PC-9 (cell line): ENCODE measurements around the gene PPP2R2B. TPM values are rescaled to one million over a fixed set of nuclear protein-coding genes. Genes with fewer than 3 reads are reported as not detected.

Source experiments
- BruUV-seq: library from RNA; stranded (reverse); fragments of 400-500 nt; replicated peaks from 2 replicates; lab custom pipeline; 2021; lab: Mats Ljungman, UMichigan
- CTCF ChIA-PET: fragments of 300-600 bp; sonication (Branson Sonifier 250); formaldehyde crosslinking; loops from one replicate; lab custom pipeline; 2022; ENCODE audit warnings: antibody characterized with exemption; lab: Charles Lee
- POLR2A ChIA-PET: fragments of 300-600 bp; sonication (Branson Sonifier 250); formaldehyde crosslinking; loops from one replicate; lab custom pipeline; 2022; ENCODE audit warnings: antibody characterized with exemption; ENCODE audit not compliant: unreplicated experiment; lab: Charles Lee
- DNase-seq, 2 experiments: peaks; one replicate each; pipeline versions ENCODE4 v3.0.0 to v3.0.0-alpha.2; 2015 to 2022; ENCODE audit warnings: mixed read lengths in 1 of 2
- H2AFZ ChIP-seq: fragments of 200-600 bp; sonication (generic); 2 replicates; pipeline ENCODE4 v1.8.1; 2017; ENCODE audit warnings: antibody characterized with exemption
- H3F3A ChIP-seq: fragments of 200-600 bp; sonication (generic); 2 replicates; pipeline ENCODE4 v1.8.1; 2017; ENCODE audit warnings: antibody characterized with exemption, mild to moderate bottlenecking, low read depth; ENCODE audit not compliant: insufficient read depth
- H3K27ac ChIP-seq: fragments of 200-600 bp; sonication (generic); 2 replicates; pipeline ENCODE4 v1.6.1; 2016; ENCODE audit warnings: mixed run types
- H3K27me3 ChIP-seq: fragments of 200-600 bp; sonication (generic); 2 replicates; pipeline ENCODE4 v1.6.1; 2016; ENCODE audit warnings: low read depth, mixed run types; ENCODE audit not compliant: insufficient read depth
- H3K36me3 ChIP-seq: fragments of 200-600 bp; sonication (generic); 2 replicates; pipeline ENCODE4 v1.6.1; 2016; ENCODE audit warnings: low read depth, mixed run types
- H3K4me1 ChIP-seq: fragments of 200-600 bp; sonication (generic); replicated peaks from 2 replicates; pipeline ENCODE4 v1.6.1; 2016; ENCODE audit warnings: mixed run types; ENCODE audit not compliant: insufficient read depth
- H3K4me2 ChIP-seq: fragments of 200-600 bp; sonication (generic); 2 replicates; pipeline ENCODE4 v1.6.1; 2017; ENCODE audit warnings: mixed run types
- H3K4me3 ChIP-seq: fragments of 200-600 bp; sonication (generic); 2 replicates; pipeline ENCODE4 v1.6.1; 2016; ENCODE audit warnings: mixed run types
- H3K79me2 ChIP-seq: fragments of 200-600 bp; sonication (generic); 2 replicates; pipeline ENCODE4 v1.6.1; 2017; ENCODE audit warnings: low read depth, mixed run types
- H3K9me2 ChIP-seq: fragments of 200-600 bp; sonication (generic); 2 replicates; pipeline ENCODE4 v1.8.1; 2017; ENCODE audit warnings: mild to moderate bottlenecking; ENCODE audit not compliant: insufficient read depth
- H3K9me3 ChIP-seq: fragments of 200-600 bp; sonication (generic); 2 replicates; pipeline ENCODE4 v1.8.1; 2016; ENCODE audit warnings: low read depth; ENCODE audit not compliant: insufficient read depth
- H4K20me1 ChIP-seq: fragments of 200-600 bp; sonication (generic); 2 replicates; pipeline ENCODE4 v1.8.1; 2017; ENCODE audit not compliant: insufficient read depth
- EZH2 ChIP-seq: fragments of 200-600 bp; sonication (generic); IDR thresholded peaks from 2 replicates; pipeline ENCODE4 v1.8.0; 2017; ENCODE audit warnings: antibody characterized with exemption, low read depth
- intact Hi-C: fragments of 100-400 bp; cut with micrococcal nuclease; formaldehyde crosslinking; loops from one replicate; pipeline ENCODE4 v1.10.0; 2022; ENCODE audit not compliant: unreplicated experiment
- total RNA-seq: library from RNA; stranded (reverse); gene quantifications from 2 replicates; pipeline ENCODE4 v1.2.3, GENCODE V29; 2021
- TF ChIP-seq, protein P1 (sequence below): fragments of 200-600 bp; sonication (generic); conservative IDR thresholded peaks from 2 replicates; pipeline ENCODE4 v1.6.1; 2017; ENCODE audit warnings: mixed run types, antibody characterized with exemption, mild to moderate bottlenecking, moderate library complexity

PPP2R2B gene
- total RNA-seq, 1 experiment from 2014 or later, result not detected

DNA sequence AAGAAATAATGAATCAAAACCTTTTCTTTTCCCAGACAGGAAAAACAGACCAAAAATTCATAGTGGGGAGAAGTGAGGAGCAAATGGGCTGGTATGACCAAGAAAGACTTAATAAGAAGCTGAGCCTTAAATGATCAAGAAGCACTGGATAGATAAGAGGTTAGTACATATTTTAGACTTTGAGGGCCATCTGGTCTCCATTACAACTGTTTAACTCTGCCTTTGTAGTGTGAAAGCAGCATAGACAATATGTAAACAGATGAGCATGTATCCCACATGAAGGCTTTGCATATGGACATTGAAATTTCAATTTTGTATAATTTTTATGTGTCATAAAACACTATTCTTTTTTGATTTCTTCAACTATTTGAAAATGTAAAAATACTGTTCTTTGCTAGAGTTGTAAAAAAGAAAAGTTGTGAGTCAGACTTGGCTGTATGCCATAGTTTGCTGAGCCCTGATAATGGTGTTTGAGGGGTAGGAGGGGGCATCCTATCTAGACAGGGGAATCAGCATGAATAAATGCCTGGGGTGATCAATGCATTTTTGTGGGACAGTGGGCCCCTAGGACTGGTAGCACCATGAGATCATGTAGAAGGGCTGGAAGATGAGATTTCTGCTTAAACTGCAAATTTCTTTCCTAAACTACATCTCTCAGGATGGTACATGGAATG lies 270.8 kb downstream of the PPP2R2B start:
- Histone ChIP-seq H3K9me3 (no peaks in the 10 kb centered on the region), H3K9me2 (no peaks in the 10 kb centered on the region), H3K27ac (no peak overlapping the region), H3F3A (no peaks in the 10 kb centered on the region), H4K20me1 (no peaks in the 10 kb centered on the region), H3K36me3 (no peaks in the 10 kb centered on the region), H2AFZ (no peak overlapping the region), H3K4me2 (no peak overlapping the region), H3K27me3 (peaks cover 17% of the 10 kb centered on the region), H3K4me3 (no peak overlapping the region), H3K79me2 (no peaks in the 10 kb centered on the region), H3K4me1 (no peaks in the 10 kb centered on the region)
- intact Hi-C loops, result no loop called here
- CTCF ChIA-PET, result no interaction called here
- POLR2A ChIA-PET, result no interaction called here
- BruUV-seq, result no TSS peak
- no peak for TF ChIP-seq EZH2
- TF ChIP-seq, protein P1, sequence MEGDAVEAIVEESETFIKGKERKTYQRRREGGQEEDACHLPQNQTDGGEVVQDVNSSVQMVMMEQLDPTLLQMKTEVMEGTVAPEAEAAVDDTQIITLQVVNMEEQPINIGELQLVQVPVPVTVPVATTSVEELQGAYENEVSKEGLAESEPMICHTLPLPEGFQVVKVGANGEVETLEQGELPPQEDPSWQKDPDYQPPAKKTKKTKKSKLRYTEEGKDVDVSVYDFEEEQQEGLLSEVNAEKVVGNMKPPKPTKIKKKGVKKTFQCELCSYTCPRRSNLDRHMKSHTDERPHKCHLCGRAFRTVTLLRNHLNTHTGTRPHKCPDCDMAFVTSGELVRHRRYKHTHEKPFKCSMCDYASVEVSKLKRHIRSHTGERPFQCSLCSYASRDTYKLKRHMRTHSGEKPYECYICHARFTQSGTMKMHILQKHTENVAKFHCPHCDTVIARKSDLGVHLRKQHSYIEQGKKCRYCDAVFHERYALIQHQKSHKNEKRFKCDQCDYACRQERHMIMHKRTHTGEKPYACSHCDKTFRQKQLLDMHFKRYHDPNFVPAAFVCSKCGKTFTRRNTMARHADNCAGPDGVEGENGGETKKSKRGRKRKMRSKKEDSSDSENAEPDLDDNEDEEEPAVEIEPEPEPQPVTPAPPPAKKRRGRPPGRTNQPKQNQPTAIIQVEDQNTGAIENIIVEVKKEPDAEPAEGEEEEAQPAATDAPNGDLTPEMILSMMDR, result no peak
- DNase-seq, result no peak

DNA sequence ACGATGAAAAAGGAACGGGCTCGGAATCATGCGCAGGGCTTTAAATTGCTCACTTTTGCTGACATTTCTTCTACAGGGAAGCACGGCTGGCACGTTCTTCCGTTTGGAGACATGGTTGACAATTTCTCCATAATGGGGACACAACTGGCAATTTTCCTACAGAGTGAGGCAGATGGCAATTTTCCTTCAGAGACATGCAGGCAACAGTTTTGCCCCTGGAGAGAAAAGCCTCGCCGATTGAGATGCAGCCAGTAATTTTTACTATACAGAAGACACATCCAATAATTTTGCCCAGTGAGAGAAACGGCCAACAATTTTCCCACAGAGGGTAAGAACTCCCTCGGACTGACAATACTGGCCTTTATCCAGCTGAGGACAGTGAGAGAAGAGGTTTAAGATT lies 271.7 kb downstream of the PPP2R2B start:
- ChIA-PET POLR2A (no interaction called here), CTCF (no interaction called here)
- intact Hi-C loops, result no loop called here
- H3K4me1 ChIP-seq, result no peaks in the 10 kb centered on the region
- H4K20me1 ChIP-seq, result no peaks in the 10 kb centered on the region
- no peaks in the 10 kb centered on the region for H3F3A ChIP-seq
- H3K4me3 ChIP-seq, result no peak overlapping the region
- no peak for DNase-seq
- H3K27me3 ChIP-seq, result peaks cover 18% of the 10 kb centered on the region
- no TSS peak for BruUV-seq
- no peaks in the 10 kb centered on the region for H3K36me3 ChIP-seq
- no peaks in the 10 kb centered on the region for H3K9me3 ChIP-seq
- H3K4me2 ChIP-seq, result no peak overlapping the region
- no peak overlapping the region for H3K27ac ChIP-seq
- no peak overlapping the region for H2AFZ ChIP-seq
- no peaks in the 10 kb centered on the region for H3K9me2 ChIP-seq
- H3K79me2 ChIP-seq, result no peaks in the 10 kb centered on the region
- TF ChIP-seq EZH2, result no peak
- TF ChIP-seq, protein P1, result no peak

DNA sequence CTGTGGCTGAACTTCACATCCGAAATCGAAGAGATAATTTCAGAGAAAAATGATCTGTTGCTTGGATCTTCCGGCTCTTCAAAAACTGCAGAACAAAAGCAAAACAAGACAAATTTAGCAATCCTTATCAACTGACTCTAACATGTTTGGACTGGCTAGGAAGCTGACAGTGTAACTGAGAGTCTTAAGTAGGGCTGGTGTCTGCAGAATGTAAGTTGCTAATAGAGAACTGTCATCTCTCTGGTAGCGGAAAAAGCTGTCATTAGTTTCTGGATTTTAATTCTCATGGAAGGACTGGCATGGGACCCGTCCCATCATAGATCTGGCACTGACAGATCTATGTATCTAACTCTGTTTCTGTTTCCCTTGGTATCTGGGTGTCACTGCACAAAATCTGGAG lies 278.2 kb downstream of the PPP2R2B start:
- no peaks in the 10 kb centered on the region for H3K9me3 ChIP-seq
- no peaks in the 10 kb centered on the region for H3K79me2 ChIP-seq
- intact Hi-C loops, result no loop called here
- CTCF ChIA-PET, result no interaction called here
- no TSS peak for BruUV-seq
- no peak for TF ChIP-seq EZH2
- TF ChIP-seq, protein P1, result no peak
- H4K20me1 ChIP-seq, result no peaks in the 10 kb centered on the region
- H3K27ac ChIP-seq, result no peak overlapping the region
- H3F3A ChIP-seq, result no peaks in the 10 kb centered on the region
- no peaks in the 10 kb centered on the region for H3K9me2 ChIP-seq
- H3K27me3 ChIP-seq, result peaks cover 28% of the 10 kb centered on the region
- H3K4me2 ChIP-seq, result no peak overlapping the region
- POLR2A ChIA-PET, result no interaction called here
- no peak overlapping the region for H3K4me3 ChIP-seq
- no peaks in the 10 kb centered on the region for H3K36me3 ChIP-seq
- H2AFZ ChIP-seq, result no peak overlapping the region
- H3K4me1 ChIP-seq, result no peaks in the 10 kb centered on the region
- DNase-seq, result no peak
